GM19468 (cell line): ENCODE data around the gene PRELP.

Experiments
- ATAC-seq: cut with Tn5 transposase; IDR thresholded peaks from one replicate; pipeline ENCODE4 v1.9.1; 2021; ENCODE audit warnings: mild to moderate bottlenecking, moderate library complexity, moderate number of reproducible peaks; ENCODE audit not compliant: unreplicated experiment; ENCODE audit errors: extremely low read depth

PRELP gene

GRCh38 chr1:203520315-203520714 is 44.7 kb downstream of the PRELP start:
- no peak for ATAC-seq

- no peak for ATAC-seq
Measured at GRCh38 chr1:203521074-203521794, 45.6 kb downstream of the PRELP start.

- no peak for ATAC-seq
Measured at GRCh38 chr1:203521812-203522211, 46.2 kb downstream of the PRELP start.

- no peak for ATAC-seq
Measured at GRCh38 chr1:203522237-203522636, 46.6 kb downstream of the PRELP start.

- no peak for ATAC-seq
Measured at GRCh38 chr1:203523667-203524066, 48.1 kb downstream of the PRELP start.

GRCh38 chr1:203524152-203524551 is 48.5 kb downstream of the PRELP start:
- ATAC-seq: no peak

GRCh38 chr1:203524824-203525223 is 49.2 kb downstream of the PRELP start:
- ATAC-seq: no peak

- ATAC-seq: no peak
Measured at GRCh38 chr1:203525685-203526084, 50.1 kb downstream of the PRELP start.

GRCh38 chr1:203526130-203526529 is 50.5 kb downstream of the PRELP start:
- no peak for ATAC-seq

- ATAC-seq: no peak
Measured at GRCh38 chr1:203526572-203526971, 51.0 kb downstream of the PRELP start.

- no peak for ATAC-seq
Measured at GRCh38 chr1:203527013-203527412, 51.4 kb downstream of the PRELP start.

GRCh38 chr1:203528063-203528462 is 52.5 kb downstream of the PRELP start:
- no peak for ATAC-seq

- no peak for ATAC-seq
Measured at GRCh38 chr1:203528976-203529835, 53.6 kb downstream of the PRELP start.

- no peak for ATAC-seq
Measured at GRCh38 chr1:203531063-203531462, 55.5 kb downstream of the PRELP start.

GRCh38 chr1:203534012-203534411 is 58.4 kb downstream of the PRELP start:
- no peak for ATAC-seq

GRCh38 chr1:203534526-203534925 is 58.9 kb downstream of the PRELP start:
- ATAC-seq: no peak

GRCh38 chr1:203536575-203536974 is 61.0 kb downstream of the PRELP start:
- ATAC-seq: no peak

GRCh38 chr1:203536980-203537455 is 61.4 kb downstream of the PRELP start:
- no peak for ATAC-seq

- no peak for ATAC-seq
Measured at GRCh38 chr1:203537806-203538464, 62.3 kb downstream of the PRELP start.

GRCh38 chr1:203538726-203539125 is 63.1 kb downstream of the PRELP start:
- no peak for ATAC-seq
